ENCODE results near the gene DNAJC12. TPM values are rescaled to one million over a fixed set of nuclear protein-coding genes. Genes with fewer than 3 reads are reported as not detected.

DNAJC12 gene
- total RNA-seq, 1 experiment from 2014 or later, result 4.3 TPM

- TF ChIP-seq RAD21 (IDR thresholded peaks at IDR 0.05; ENCODE audit: low read depth) (no peak), EGR1 (IDR thresholded peaks at IDR 0.05; ENCODE audit: low read depth) (no peak), JUND (IDR thresholded peaks at IDR 0.05) (no peak), CEBPB (IDR thresholded peaks at IDR 0.05; ENCODE audit: low read depth) (no peak), YY1 (IDR thresholded peaks at IDR 0.05; ENCODE audit: extremely low read depth, insufficient replicate concordance, low read depth, low read length) (no peak), CTCF (IDR thresholded peaks at IDR 0.05 in 2 of 3, conservative IDR thresholded peaks at IDR 0.05 in 1 of 3; ENCODE audit: borderline replicate concordance in 1 of 3, insufficient read depth in 1 of 3, low read depth in 2 of 3, low read length in 2 of 3) (no peak)
- Histone ChIP-seq H2AFZ (ENCODE audit: low read depth, low read length, poor library complexity, severe bottlenecking) (no peak overlapping the region), H3K4me1 (ENCODE audit: control insufficient read depth in 1 of 2, insufficient read depth in 2 of 2, low read length in 2 of 2) (no peaks in the 10 kb centered on the region), H3K9ac (ENCODE audit: low read length) (no peak overlapping the region), H3K36me3 (ENCODE audit: control insufficient read depth in 1 of 2, insufficient read depth in 2 of 2, low read length in 2 of 2) (no peaks in the 10 kb centered on the region), H4K20me1 (ENCODE audit: insufficient read depth) (no peaks in the 10 kb centered on the region), H3K9me3 (ENCODE audit: control insufficient read depth in 1 of 2, insufficient read depth in 1 of 2, low read depth in 1 of 2, low read length in 2 of 2) (no peaks in the 10 kb centered on the region), H3K27me3 (ENCODE audit: insufficient read depth, low read length) (no peaks in the 10 kb centered on the region), H3K27ac (ENCODE audit: low read depth, low read length) (no peak overlapping the region), H3K79me2 (ENCODE audit: insufficient read depth, low read length) (no peaks in the 10 kb centered on the region), H3K4me2 (ENCODE audit: low read length) (no peak overlapping the region), H3K4me3 (replicated peaks in 1 of 2; ENCODE audit: low read depth in 1 of 2, low read length in 2 of 2) (no peak overlapping the region), H3K9me2 (ENCODE audit: insufficient read depth) (no peaks in the 10 kb centered on the region)
- ChIA-PET RAD21 (ENCODE audit: low non-redundant PET in 1 of 2, low total read pairs in 2 of 2, uncharacterized antibody in 2 of 2, unreplicated experiment in 2 of 2) (no interaction called here), POLR2A (interaction anchor here (1.1 kb wide), 1 partner anchor 19 kb away, joined by 3 read pairs; no protein-coding TSS in a partner anchor), CTCF (no interaction called here)
- DNase-seq (ENCODE audit: low read depth, low spot score) (no peak), ATAC-seq (no peak)
- BruUV-seq (replicated peaks), result no TSS peak
- intact Hi-C loops (cut with micrococcal nuclease), result no loop called here
These were observed 21.3 kb downstream of the DNAJC12 start for GRCh38 chr10:67816719-67817118.

GRCh38 chr10:67815571-67816059 is 22.4 kb downstream of the DNAJC12 start:
- CTCF ChIA-PET, result no interaction called here
- H3K27me3 ChIP-seq (ENCODE audit: insufficient read depth, low read length), result no peaks in the 10 kb centered on the region
- POLR2A ChIA-PET, result no interaction called here
- no peaks in the 10 kb centered on the region for H3K9me3 ChIP-seq (ENCODE audit: control insufficient read depth in 1 of 2, insufficient read depth in 1 of 2, low read depth in 1 of 2, low read length in 2 of 2)
- no peak overlapping the region for H3K9ac ChIP-seq (ENCODE audit: low read length)
- RAD21 ChIA-PET (ENCODE audit: low non-redundant PET in 1 of 2, low total read pairs in 2 of 2, uncharacterized antibody in 2 of 2, unreplicated experiment in 2 of 2), result no interaction called here
- no peak overlapping the region for H3K27ac ChIP-seq (ENCODE audit: low read depth, low read length)
- H3K9me2 ChIP-seq (ENCODE audit: insufficient read depth), result no peaks in the 10 kb centered on the region
- H3K36me3 ChIP-seq (ENCODE audit: control insufficient read depth in 1 of 2, insufficient read depth in 2 of 2, low read length in 2 of 2), result no peaks in the 10 kb centered on the region
- H3K79me2 ChIP-seq (ENCODE audit: insufficient read depth, low read length), result no peaks in the 10 kb centered on the region
- H2AFZ ChIP-seq (ENCODE audit: low read depth, low read length, poor library complexity, severe bottlenecking), result no peak overlapping the region
- H3K4me2 ChIP-seq (ENCODE audit: low read length), result no peak overlapping the region
- H4K20me1 ChIP-seq (ENCODE audit: insufficient read depth), result no peaks in the 10 kb centered on the region
- intact Hi-C loops (cut with micrococcal nuclease), result no loop called here
- no TSS peak for BruUV-seq (replicated peaks)
- no peaks in the 10 kb centered on the region for H3K4me1 ChIP-seq (ENCODE audit: control insufficient read depth in 1 of 2, insufficient read depth in 2 of 2, low read length in 2 of 2)
- DNase-seq (ENCODE audit: low read depth, low spot score) (no peak), ATAC-seq (no peak)
- H3K4me3 ChIP-seq (replicated peaks in 1 of 2; ENCODE audit: low read depth in 1 of 2, low read length in 2 of 2), result no peak overlapping the region
- TF ChIP-seq JUND (IDR thresholded peaks at IDR 0.05) (no peak), YY1 (IDR thresholded peaks at IDR 0.05; ENCODE audit: extremely low read depth, insufficient replicate concordance, low read depth, low read length) (no peak), EZH2 (IDR thresholded peaks at IDR 0.05) (no peak), CBX3 (IDR thresholded peaks at IDR 0.05; ENCODE audit: low read depth) (no peak), CTCF (IDR thresholded peaks at IDR 0.05 in 2 of 3, conservative IDR thresholded peaks at IDR 0.05 in 1 of 3; ENCODE audit: borderline replicate concordance in 1 of 3, insufficient read depth in 1 of 3, low read depth in 2 of 3, low read length in 2 of 3) (no peak), SRF (IDR thresholded peaks at IDR 0.05; ENCODE audit: low read depth) (no peak), ZFX (IDR thresholded peaks at IDR 0.05) (no peak), EZH2phosphoT487 (IDR thresholded peaks at IDR 0.05; ENCODE audit: borderline replicate concordance) (no peak), ELF1 (IDR thresholded peaks at IDR 0.05; ENCODE audit: borderline replicate concordance, low read depth) (no peak), FOSL1 (IDR thresholded peaks at IDR 0.05; ENCODE audit: low read depth) (no peak), POLR2A (IDR thresholded peaks at IDR 0.05; ENCODE audit: borderline replicate concordance, extremely low read depth, insufficient read depth, insufficient read length) (no peak), RAD21 (IDR thresholded peaks at IDR 0.05; ENCODE audit: low read depth) (no peak), TCF7L2 (IDR thresholded peaks at IDR 0.05; ENCODE audit: borderline replicate concordance, extremely low read depth, insufficient read depth, insufficient read length) (no peak), ATF3 (IDR thresholded peaks at IDR 0.05) (no peak), SIN3A (IDR thresholded peaks at IDR 0.05; ENCODE audit: low read depth) (no peak)
- TF ChIP-seq, protein P1, sequence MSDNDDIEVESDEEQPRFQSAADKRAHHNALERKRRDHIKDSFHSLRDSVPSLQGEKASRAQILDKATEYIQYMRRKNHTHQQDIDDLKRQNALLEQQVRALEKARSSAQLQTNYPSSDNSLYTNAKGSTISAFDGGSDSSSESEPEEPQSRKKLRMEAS (IDR thresholded peaks at IDR 0.05), result no peak

Data from HCT116 (cell line).